NCI-H1694 (cell line): ENCODE measurements around the gene SMARCA5.

Source experiments
- DNase-seq: peaks from one replicate; lab custom pipeline; 2025; lab: John Stamatoyannopoulos, UW

Gene SMARCA5

GRCh38 chr4:143531788-143532491 is 18.4 kb downstream of the SMARCA5 start:
- DNase-seq, result no peak

GRCh38 chr4:143538979-143539669 is 25.6 kb downstream of the SMARCA5 start:
- DNase-seq, result no peak

DNA sequence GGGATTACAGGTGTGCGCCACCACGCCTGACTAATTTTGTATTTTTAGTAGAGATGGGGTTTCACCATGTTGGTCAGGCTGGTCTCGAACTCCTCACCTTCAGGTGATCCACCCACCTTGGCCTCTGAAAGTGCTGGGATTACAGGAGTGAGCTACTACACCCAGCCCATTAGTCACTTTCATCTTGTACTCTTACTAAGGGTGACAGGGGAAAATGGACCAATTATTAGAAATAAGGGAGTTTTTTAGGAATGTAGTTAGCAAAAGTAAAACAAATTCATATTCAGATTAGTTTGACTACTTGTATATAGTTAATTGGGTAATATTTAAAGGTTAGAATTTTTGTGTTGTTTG is 26.1 kb downstream of the SMARCA5 start:
- no peak for DNase-seq

DNA sequence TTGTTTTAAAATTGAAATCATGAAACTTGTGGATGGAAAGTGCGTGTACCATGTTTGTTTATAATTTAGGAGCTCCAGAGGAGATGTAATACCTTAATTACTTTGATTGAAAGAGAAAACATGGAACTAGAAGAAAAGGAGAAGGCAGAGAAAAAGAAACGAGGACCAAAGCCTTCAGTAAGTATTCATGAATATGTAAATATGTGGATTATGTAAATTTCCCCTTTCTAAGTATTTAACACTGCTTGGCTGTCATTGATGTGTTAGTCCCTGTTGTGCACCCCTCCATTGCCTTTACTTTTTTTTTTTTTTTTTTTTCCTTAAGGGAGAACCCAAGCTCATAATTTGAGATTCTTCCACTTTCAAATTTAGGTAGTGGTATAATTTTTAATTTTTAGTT is 36.4 kb downstream of the SMARCA5 start:
- DNase-seq, result no peak

DNA sequence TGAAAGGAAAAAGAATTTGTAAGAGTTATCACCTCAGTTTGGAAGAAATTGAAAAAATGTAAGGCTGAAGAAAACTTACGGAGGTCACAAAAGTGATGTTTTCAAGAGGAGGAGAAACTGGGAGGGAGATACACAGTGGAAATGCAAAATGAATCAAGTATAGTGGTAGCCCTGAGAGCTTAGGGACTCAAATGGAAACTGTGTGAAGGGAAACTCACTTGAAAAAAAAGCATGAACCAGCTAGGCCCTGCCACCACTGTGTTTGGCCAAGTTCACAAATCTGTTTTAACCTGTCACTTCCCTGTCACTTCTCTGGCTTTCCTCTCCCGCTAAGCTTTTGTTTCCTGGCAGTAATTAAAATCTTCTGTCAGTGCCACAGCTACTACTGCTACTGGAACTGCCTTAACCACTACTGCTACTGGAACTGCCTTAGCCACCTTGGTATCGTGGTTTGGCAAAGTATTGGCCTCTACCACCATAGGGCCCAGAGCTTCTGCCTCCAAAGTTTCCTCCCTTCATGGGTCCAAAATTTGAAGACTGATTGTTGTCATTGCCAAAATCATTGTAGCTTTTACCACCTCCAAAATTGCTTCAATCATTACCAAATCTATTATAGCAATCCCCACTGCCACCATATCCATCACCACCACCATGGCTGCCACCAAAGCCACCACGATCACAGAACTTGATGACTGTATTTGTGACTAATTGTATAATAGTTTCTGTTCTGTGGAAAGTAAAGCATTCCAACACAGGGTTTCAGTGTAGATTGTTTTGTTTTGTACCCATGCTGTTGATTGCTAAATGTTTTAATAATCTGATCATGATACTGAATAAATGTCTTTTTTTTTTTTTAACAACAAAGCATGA is 41.5 kb downstream of the SMARCA5 start:
- no peak for DNase-seq

DNA sequence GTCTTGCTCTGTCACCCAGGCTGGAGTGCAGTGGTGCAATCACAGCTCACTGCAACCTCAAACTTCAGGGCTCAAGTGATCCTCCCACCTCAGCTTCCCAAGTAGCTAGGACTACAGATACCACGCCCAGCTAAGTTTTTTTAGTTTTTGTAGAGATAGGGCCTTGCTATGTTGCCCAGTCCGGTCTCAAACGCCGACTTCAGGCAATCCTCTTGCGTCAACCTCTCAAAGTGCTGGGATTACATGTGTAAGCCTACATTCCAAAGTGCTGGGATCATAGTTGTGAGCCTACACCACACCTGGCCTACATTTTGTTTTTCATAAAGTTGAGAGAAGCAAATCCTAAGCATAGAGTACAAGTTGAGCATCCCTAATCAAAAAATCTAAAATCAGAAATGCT is 42.2 kb downstream of the SMARCA5 start:
- DNase-seq, result no peak

DNA sequence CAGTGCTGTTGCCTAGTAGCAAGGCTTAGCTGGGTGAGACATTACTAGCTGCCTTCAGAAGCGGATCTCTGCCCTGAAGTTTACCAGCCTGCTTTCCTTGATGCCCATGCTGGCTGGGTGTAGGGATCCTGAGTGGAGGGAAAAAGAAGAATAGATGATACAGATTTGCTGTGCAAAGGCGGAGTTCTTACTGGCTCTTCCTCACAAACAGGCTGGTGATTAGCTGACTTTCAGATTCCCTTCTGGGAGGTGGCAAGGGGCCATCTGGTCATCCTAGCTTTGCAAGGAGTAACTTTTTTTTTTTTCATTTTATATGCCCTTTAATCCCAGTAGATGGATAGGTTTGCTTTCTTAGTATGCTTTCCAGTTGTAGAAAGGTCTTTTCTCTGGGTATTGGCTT is 44.8 kb downstream of the SMARCA5 start:
- no peak for DNase-seq

DNA sequence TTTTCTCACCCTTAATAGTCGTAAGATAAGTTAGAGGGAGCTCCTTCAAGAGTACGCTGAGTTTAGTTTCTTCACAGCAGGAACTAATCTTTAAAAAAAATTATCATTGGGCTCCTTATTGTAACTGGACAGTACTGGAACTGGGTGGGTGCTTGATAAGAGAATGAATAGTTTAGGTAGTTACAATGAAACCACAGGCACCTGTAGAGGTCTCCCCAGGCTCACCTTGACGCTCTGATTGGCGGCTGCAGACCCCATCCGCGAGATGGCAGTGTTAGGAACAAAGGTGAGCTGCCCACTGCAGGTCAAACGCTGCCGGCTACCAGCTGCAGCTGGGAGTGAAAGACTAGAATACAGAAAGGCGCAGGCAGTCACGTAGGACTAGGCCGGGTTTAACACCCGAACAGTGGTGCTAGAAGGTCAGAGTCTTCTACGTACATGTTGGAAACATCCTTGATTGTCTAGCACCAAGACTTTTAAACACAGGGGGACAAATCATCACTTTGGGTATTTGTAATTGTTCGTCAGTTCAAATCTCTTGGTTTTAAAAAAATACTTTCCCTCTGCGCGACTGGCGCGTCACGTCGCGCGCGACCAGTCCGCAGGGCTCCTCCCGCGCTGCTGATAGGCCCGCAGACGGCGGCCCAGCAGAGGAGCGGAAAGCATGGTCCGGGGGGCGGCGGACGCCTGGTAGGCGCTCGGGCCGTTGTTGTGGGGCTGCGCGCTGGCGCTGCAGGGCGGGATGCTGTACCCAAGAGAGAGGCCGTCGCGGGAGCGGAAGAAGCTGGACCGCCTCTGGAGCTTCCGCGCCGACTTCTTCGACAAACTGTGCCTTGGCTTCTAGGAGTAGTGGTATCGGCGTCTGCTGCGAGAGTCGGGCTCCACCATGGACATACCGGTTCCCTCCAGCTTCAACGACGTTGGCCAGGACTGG is 45.6 kb downstream of the SMARCA5 start:
- no peak for DNase-seq

DNA sequence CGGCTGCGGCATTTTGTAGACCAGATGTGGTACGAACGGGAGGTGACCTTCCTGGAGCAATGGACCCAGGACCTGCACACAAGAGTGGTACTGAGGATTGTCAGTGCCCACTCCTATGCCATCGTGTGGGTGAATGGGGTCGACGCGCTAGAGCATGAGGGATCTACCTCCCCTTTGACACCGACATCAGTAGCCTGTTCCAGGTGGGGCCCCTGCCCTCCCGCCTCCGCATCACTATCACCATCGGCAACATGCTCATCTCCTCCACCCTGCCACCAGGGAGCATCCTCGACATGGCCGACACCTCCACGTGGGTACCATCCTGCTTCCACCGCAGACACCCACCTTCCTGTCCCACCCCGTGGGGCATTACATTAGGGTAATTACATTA is 46.2 kb downstream of the SMARCA5 start:
- DNase-seq, result no peak

GRCh38 chr4:143564472-143564871 is 51.0 kb downstream of the SMARCA5 start:
- no peak for DNase-seq

DNA sequence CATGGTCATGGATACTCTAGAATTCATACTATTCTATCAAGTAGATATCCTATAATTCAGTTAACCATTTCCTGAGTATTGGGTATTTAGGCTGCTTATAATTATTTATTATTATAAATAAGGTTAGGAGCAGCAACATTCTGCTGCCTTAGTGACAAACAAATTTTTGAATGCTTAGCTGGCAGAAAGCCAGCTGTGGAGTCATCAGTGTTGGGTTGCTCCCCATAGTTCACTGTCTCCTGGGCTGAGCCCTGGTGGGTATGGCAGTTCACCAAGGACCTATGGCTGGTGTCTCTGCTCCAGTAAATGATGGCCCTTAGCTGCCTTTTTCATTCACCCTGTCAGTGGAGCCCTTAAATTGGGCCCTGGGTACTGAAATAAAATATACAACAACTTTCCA is 61.8 kb downstream of the SMARCA5 start:
- DNase-seq, result no peak

GRCh38 chr4:143581331-143581946 is 67.9 kb downstream of the SMARCA5 start:
- peak; percentile 55 for DNase-seq

DNA sequence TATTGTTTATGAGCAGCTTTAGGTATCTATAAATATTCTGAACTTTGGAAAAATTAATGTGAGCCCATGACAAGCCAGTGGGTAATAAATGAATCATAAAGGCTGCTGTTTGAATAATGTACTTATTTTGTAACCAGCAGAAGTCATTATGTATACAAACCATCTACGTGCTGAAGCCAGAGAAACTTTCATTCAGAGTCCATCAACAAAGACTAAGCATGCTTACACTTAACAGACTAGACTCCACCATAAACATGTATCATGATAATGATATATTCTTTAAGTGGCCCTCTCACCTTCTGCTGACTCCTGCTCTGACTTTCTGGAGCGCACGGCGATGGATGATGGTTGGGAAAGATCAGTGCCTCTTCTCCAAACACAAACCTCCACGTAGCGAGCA is 72.0 kb downstream of the SMARCA5 start:
- DNase-seq, result no peak

- no peak for DNase-seq
Measured at GRCh38 chr4:143586080-143586479, 72.6 kb downstream of the SMARCA5 start.

DNA sequence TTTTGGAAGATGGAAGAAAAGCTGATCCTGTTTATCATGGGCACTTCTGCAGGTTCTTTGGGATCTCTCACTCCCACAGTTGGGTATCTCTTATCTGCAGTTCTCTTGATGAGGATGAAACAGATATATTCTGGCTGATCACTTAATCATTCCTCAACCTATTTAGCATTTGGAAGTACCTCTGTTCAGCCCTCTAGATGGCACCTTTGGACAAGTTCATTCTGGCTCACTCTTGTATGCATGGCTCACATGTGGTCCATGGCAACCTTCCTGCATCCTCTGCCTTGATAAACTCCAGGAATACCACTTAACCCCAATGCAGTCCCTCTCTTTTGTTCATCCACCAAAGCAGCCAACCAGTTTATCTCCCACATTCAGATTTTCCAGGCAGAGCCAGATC is 74.2 kb downstream of the SMARCA5 start:
- DNase-seq, result no peak

GRCh38 chr4:143597276-143597675 is 83.8 kb downstream of the SMARCA5 start:
- no peak for DNase-seq

GRCh38 chr4:143598816-143599215 is 85.3 kb downstream of the SMARCA5 start:
- no peak for DNase-seq

DNA sequence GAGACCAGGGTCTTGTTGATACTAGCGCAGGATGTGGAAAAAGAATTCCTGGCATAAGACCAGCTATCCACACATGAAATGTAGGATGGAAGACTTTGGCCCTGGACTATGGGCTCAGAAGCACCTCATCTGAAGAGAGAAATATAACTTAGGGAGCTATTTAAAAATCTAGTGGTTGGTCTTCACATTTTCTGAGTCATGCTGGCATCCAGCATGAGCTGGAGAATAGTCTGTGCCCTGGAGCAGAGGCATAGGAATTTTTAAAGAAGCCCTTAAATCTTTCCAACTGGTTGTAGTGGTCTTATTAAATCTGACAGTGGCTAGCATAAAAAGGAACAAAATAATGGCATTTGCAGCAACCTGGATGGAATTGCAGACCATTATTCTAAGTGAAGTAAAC is 86.3 kb downstream of the SMARCA5 start:
- no peak for DNase-seq

DNA sequence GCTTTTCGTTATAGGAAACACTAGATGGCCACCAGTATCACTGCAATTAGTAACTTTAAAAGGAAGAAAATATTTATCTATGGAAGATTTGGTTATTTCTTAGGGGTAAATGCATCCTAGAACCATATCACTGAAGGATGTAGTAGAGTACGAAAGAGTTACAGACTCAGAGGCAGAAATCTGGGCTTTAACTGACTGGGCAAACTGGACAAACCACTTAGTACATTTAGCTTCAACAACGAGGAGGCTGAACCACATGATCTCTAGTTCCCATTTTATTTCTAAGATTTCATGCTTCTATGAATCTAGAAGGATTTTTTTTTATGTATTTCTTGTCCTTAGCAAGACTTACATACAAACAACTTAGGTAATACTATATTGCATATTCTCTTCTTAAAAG is 93.0 kb downstream of the SMARCA5 start:
- DNase-seq, result no peak
